Stimulated activated CD4-positive, alpha-beta T cell treated with anti-CD3 and anti-CD28 coated beads, TNF-alpha, amount 100 ng/mL, for 1 hour (primary cell): ENCODE data around the gene BDH2.

Source experiments
- DNase-seq, 3 donors: peaks; one replicate each; pipeline ENCODE4 v3.0.0-alpha.2; 2020; ENCODE audit warnings: low read depth in 3 of 3, low spot score in 1 of 3

Gene BDH2

GRCh38 chr4:103099691-103100392 lies at the start of gene BDH2:
TSS of gene BDH2 (minus strand) at chr4:103099834. CDS start at chr4:103096254, 3,580 bp downstream.
- peak in 2 of 3 donors; percentile 10 to 15 for DNase-seq

GRCh38 chr4:103144926-103145325 lies 45.3 kb upstream of the BDH2 start:
- DNase-seq: no peak

- no peak for DNase-seq
Measured at GRCh38 chr4:103137446-103137827, 37.8 kb upstream of the BDH2 start.

- no peak for DNase-seq
Measured at GRCh38 chr4:103136671-103137445, 37.2 kb upstream of the BDH2 start.

- DNase-seq: no peak
Measured at GRCh38 chr4:103129174-103129573, 29.5 kb upstream of the BDH2 start.

GRCh38 chr4:103126126-103126525 lies 26.5 kb upstream of the BDH2 start:
- no peak for DNase-seq

- no peak for DNase-seq
Measured at GRCh38 chr4:103123114-103123513, 23.5 kb upstream of the BDH2 start.

GRCh38 chr4:103118166-103118565 lies 18.5 kb upstream of the BDH2 start:
- no peak for DNase-seq

GRCh38 chr4:103111598-103111997 lies 12.0 kb upstream of the BDH2 start:
- no peak for DNase-seq

GRCh38 chr4:103108542-103108941 lies 8.9 kb upstream of the BDH2 start:
- DNase-seq: no peak

- no peak for DNase-seq
Measured at GRCh38 chr4:103105558-103106356, 6.1 kb upstream of the BDH2 start.

GRCh38 chr4:103104886-103105285 lies 5.3 kb upstream of the BDH2 start:
- DNase-seq: no peak

- DNase-seq: no peak
Measured at GRCh38 chr4:103100691-103101090, 1.1 kb upstream of the BDH2 start.

- DNase-seq: no peak
Measured at GRCh38 chr4:103098756-103099440, 736 bp downstream of the BDH2 start.

- no peak for DNase-seq
Measured at GRCh38 chr4:103098341-103098740, 1.3 kb downstream of the BDH2 start.

- DNase-seq: no peak
Measured at GRCh38 chr4:103097112-103097511, 2.5 kb downstream of the BDH2 start.

- DNase-seq: no peak
Measured at GRCh38 chr4:103095080-103095479, 4.6 kb downstream of the BDH2 start.

- DNase-seq: no peak
Measured at GRCh38 chr4:103092245-103092644, 7.4 kb downstream of the BDH2 start.

GRCh38 chr4:103091601-103092223 lies 7.9 kb downstream of the BDH2 start:
- DNase-seq: peak in 1 of 3 donors; percentile 5

GRCh38 chr4:103089481-103089880 lies 10.2 kb downstream of the BDH2 start:
- DNase-seq: no peak

GRCh38 chr4:103086551-103086950 lies 13.1 kb downstream of the BDH2 start:
- no peak for DNase-seq
